T-helper 17 cell (primary cell): ENCODE results near the gene ZNF580. TPM values are rescaled to one million over a fixed set of nuclear protein-coding genes. Genes with fewer than 3 reads are reported as not detected.

Source experiments
- ATAC-seq: fragments of 150-1000 bp; cut with Tn5 transposase; 2 replicates; pipeline ENCODE4 v1.10.0; 2021; ENCODE audit warnings: mild to moderate bottlenecking, moderate library complexity
- DNase-seq, 3 donors: peaks; one replicate each; pipeline versions ENCODE4 v3.0.0 to v3.0.0-alpha.2; 2020 to 2021
- H3K9me3 ChIP-seq: one replicate; pipeline ENCODE4 v1.7.0; 2013; ENCODE audit warnings: low read length, mild to moderate bottlenecking; ENCODE audit not compliant: control insufficient read depth, poor library complexity, severe bottlenecking
- H3K27ac Mint-ChIP-seq: one replicate; pipeline ENCODE4 v1.8.0; 2022; ENCODE audit warnings: mild to moderate bottlenecking, moderate library complexity, mixed read lengths
- H3K27me3 Mint-ChIP-seq: one replicate; pipeline ENCODE4 v1.8.0; 2022; ENCODE audit warnings: mixed read lengths
- H3K36me3 Mint-ChIP-seq: one replicate; pipeline ENCODE4 v1.8.0; 2022; ENCODE audit warnings: low read depth, mixed read lengths
- H3K4me1 Mint-ChIP-seq: one replicate; pipeline ENCODE4 v1.8.0; 2022; ENCODE audit warnings: mild to moderate bottlenecking, mixed read lengths
- H3K4me3 Mint-ChIP-seq: one replicate; pipeline ENCODE4 v1.8.0; 2022; ENCODE audit warnings: mild to moderate bottlenecking, moderate library complexity, mixed read lengths
- total RNA-seq, 4 donors: library from RNA in 2 of 4; stranded (reverse) in 2 of 4; gene quantifications; one replicate each; pipeline ENCODE4 v1.2.3 and lab custom pipeline; 2022 to 2026

ZNF580 gene
- total RNA-seq, 2 donors from 2014 or later = 40.3 to 41.8 TPM

DNA sequence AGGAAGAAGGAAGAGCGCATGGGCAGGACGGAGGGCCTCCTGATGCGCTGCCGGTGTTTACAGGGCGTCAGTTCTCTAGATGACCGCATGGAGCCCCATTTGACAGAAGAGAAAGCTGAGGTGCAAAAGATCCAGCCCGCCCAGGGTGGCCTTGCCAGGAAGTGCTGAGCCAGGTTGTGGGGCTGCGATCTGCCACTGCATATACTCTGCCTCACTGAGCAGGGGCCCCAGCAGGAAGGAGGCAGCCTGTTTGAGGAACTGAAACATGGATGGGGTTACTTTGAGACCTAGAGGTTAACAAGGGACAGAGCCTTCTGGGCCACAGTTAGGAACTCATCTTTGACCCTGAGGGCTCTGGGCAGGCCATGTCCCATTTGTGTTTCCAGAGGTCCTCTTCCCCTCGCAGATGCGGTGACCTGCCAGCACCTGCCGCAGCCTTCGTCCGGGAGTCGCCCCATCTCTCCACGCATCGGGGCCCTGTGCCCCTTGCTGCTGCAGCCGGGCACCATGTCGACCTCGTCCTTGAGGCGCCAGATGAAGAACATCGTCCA, 37.4 kb downstream of the ZNF580 start:
- no peaks in the 10 kb centered on the region for H3K9me3 ChIP-seq
- no peak overlapping the region for H3K4me3 Mint-ChIP-seq
- no peak for DNase-seq
- H3K27ac Mint-ChIP-seq = peak overlapping the region; percentile 99
- H3K36me3 Mint-ChIP-seq = peaks cover 7% of the 10 kb centered on the region
- no peaks in the 10 kb centered on the region for H3K27me3 Mint-ChIP-seq
- ATAC-seq = peak; percentile 27
- peaks cover 46% of the 10 kb centered on the region for H3K4me1 Mint-ChIP-seq

GRCh38 chr19:55679343-55680257, 38.8 kb downstream of the ZNF580 start:
- peaks cover 7% of the 10 kb centered on the region for H3K36me3 Mint-ChIP-seq

GRCh38 chr19:55680339-55681130, 39.7 kb downstream of the ZNF580 start:
- H3K9me3 ChIP-seq = no peaks in the 10 kb centered on the region
- Mint-ChIP-seq H3K4me3 (no peak overlapping the region), H3K27ac (no peak overlapping the region), H3K27me3 (no peaks in the 10 kb centered on the region), H3K4me1 (peaks cover 36% of the 10 kb centered on the region), H3K36me3 (peaks cover 5% of the 10 kb centered on the region)
- ATAC-seq = no peak
- no peak for DNase-seq

More at GRCh38 chr19:55679343-55680257, 38.8 kb downstream of the ZNF580 start:
- no peaks in the 10 kb centered on the region for H3K27me3 Mint-ChIP-seq
- peaks cover 38% of the 10 kb centered on the region for H3K4me1 Mint-ChIP-seq
- ATAC-seq = no peak
- H3K9me3 ChIP-seq = no peaks in the 10 kb centered on the region
- H3K27ac Mint-ChIP-seq = peak overlapping the region; percentile 39
- no peak for DNase-seq
- H3K4me3 Mint-ChIP-seq = no peak overlapping the region

DNA sequence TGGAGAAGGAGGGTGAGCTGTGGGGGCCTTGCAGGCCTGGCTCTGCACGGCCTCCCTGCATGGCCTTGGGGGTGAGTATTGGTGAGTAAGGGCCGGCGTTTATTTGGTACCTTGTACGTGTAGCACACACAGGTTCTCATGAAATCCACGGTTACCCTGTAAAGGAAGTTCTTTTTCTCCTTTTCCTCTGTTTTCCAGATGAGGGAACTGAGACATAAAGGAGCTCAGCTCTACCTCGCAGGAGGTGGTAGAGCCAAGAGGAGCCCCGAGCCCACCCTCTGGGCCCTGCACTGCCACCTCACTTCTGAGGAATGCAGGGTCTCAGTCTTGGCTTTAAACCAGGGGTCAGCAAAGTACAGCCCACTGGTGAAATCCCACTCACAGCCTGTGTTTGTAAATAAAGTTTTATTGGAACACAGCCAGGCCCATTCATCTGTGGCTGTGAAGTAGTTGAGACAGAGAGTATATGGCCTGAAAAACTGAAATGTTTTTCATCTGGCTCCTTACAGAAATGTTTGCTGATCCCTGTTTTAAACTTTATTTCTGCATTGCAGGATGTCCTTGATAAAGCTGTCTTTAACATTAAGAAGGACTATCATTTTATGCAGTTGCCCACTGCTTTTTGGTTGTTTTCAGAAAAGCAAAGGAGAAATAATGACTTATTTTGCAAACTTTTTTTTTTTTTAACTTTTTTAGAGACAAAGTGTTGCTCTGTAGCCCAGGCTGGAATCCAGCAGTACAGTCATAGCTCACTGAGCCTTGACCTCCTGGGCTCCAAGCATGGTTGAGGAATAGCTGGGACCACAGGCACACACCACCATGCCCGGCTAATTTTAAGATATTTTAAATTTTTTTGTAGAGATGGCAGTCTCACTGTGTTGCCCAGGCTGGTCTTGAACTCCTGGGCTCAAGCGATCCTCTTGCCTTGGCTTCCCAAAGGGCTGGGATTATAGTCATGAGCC, 40.6 kb downstream of the ZNF580 start:
- H3K36me3 Mint-ChIP-seq = peaks cover 4% of the 10 kb centered on the region
- ATAC-seq (no peak), DNase-seq (no peak)
- H3K4me1 Mint-ChIP-seq = peaks cover 31% of the 10 kb centered on the region
- no peak overlapping the region for H3K4me3 Mint-ChIP-seq
- no peaks in the 10 kb centered on the region for H3K27me3 Mint-ChIP-seq
- H3K27ac Mint-ChIP-seq = no peak overlapping the region
- H3K9me3 ChIP-seq = no peaks in the 10 kb centered on the region

DNA sequence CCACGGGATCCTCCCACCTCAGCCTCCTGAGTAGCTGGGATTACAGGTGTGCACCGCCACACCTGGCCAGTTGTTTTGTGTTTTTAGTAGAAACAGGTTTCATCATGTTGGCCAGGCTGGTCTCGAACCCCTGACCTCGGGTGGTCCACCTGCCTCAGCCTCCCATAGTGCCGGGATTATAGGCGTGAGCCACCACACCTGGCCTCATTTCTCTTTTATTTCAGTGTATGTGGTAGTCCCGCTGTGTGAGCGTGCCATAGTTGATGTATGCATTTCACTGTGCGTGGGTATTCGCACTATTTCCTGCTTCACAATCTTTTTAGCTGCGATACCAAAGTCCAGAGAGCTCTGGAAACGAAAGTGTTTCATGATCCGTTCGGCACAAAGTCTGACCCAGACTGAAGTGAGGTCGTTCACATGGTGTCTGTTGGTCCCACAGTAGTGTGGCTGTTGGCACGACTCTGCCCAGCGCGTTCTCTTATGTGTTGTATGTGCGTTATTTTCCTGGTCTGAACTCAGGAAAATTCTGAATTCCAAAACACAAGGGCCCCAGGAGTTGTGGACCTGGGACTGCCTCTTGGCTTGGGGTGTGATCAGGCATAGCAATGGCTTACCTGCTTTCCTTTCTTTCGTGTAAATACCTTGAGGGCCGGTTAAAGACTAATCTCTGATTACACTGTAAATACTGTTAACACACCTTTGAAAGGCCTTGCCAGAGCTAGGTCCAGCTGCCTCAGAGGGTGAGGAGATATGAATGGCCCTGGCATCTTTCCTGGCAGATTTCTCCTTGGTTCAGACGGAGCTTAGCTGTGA, 42.9 kb downstream of the ZNF580 start:
- peaks cover 2% of the 10 kb centered on the region for H3K36me3 Mint-ChIP-seq
- H3K27me3 Mint-ChIP-seq = no peaks in the 10 kb centered on the region
- no peaks in the 10 kb centered on the region for H3K9me3 ChIP-seq
- DNase-seq (no peak), ATAC-seq (no peak)
- H3K4me3 Mint-ChIP-seq = no peak overlapping the region
- H3K27ac Mint-ChIP-seq = peak overlapping the region; percentile 67
- peaks cover 18% of the 10 kb centered on the region for H3K4me1 Mint-ChIP-seq

DNA sequence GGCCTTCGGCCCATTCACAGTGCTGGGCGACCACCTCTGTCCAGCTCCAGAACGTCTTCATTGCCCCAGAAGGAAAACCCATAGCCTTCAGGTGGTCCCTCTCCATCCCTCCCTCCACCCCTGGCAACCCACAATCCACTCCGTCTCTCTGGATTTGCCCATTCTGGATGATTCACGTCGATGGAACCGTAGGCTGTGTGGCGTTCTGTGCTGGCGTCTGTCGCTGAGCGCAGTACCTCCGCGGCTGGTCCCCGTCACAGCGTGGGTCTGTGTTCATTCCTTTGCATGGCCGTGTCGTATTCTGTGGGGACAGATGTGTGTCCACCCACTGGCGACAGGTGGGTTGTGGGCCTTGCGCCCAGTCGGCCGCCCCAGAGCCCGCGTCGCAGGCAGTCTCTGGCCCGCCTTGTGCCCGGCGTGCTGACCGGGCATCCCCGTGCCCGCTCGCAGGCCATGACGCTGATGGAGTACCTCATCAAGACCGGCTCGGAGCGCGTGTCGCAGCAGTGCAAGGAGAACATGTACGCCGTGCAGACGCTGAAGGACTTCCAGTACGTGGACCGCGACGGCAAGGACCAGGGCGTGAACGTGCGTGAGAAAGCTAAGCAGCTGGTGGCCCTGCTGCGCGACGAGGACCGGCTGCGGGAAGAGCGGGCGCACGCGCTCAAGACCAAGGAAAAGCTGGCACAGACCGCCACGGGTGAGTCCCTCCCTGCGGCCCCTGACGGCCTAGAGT, 44.3 kb downstream of the ZNF580 start:
- no peak overlapping the region for H3K4me3 Mint-ChIP-seq
- no peak for DNase-seq
- ATAC-seq = no peak
- peaks cover 12% of the 10 kb centered on the region for H3K4me1 Mint-ChIP-seq
- H3K36me3 Mint-ChIP-seq = peaks cover 3% of the 10 kb centered on the region
- no peaks in the 10 kb centered on the region for H3K9me3 ChIP-seq
- H3K27me3 Mint-ChIP-seq = no peaks in the 10 kb centered on the region
- no peak overlapping the region for H3K27ac Mint-ChIP-seq

DNA sequence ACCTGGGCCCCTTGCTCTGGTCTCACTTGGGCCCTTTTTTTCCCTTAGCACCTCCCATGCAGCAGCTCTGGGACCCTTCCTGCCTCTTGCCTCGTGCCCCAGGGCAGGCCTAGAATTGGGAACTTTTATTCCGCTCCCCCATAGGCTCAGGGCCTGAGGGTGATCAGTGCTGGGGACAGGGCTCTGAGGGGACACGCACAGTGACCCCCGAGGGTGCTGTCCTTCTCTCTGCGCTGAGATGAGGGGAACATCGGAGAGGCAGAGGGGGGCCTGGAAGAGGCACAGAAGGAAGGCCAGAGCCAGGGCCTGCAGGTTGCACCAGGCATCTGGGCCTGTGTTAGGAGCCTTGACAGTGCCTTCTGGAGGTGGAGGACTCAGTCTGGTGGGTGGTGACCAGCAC, 45.0 kb downstream of the ZNF580 start:
- H3K4me1 Mint-ChIP-seq = peaks cover 7% of the 10 kb centered on the region
- H3K27me3 Mint-ChIP-seq = no peaks in the 10 kb centered on the region
- H3K9me3 ChIP-seq = no peaks in the 10 kb centered on the region
- peak overlapping the region; percentile 6 for H3K27ac Mint-ChIP-seq
- DNase-seq = no peak
- ATAC-seq = no peak
- H3K36me3 Mint-ChIP-seq = peaks cover 3% of the 10 kb centered on the region
- no peak overlapping the region for H3K4me3 Mint-ChIP-seq

DNA sequence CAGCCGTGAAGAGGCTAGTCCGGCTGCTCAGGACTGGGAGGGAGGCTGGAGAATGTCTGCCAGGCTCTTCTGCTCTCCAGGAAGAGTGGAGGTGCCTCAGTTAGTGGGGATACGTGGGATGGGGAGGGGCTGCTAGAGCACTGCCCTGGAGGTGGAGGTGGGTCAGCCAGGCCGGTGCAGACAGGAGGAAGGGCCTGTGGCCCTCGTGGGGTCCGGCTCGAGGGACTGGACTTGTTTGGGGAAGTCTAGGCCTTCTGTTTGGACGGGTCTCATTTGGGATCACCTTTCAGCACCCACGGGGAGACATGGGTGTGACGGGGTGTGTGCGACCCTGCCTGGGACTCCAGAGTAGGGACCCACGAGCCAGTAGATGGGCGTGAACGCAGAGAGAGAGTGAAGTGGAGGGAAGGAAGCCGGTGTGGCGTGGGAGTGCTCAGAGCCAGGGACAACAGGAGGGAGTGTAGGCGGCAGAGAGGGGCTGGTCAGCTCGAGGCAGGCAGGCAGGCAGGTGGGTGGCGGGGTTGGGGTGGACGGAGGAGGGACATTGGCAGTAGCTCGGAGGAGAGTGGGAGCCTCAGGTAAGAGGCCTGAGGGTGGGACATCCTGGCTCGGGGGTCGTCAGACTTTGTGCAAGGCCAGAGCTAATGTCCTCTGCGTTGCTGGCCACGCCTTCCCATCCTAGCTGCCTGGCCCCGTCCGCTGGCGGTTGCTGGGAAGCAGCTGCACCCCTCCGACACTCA, 45.7 kb downstream of the ZNF580 start:
- ATAC-seq = no peak
- Mint-ChIP-seq H3K27ac (peak overlapping the region; percentile 79), H3K36me3 (peaks cover 3% of the 10 kb centered on the region), H3K4me1 (peaks cover 5% of the 10 kb centered on the region), H3K4me3 (no peak overlapping the region), H3K27me3 (no peaks in the 10 kb centered on the region)
- no peaks in the 10 kb centered on the region for H3K9me3 ChIP-seq
- no peak for DNase-seq

DNA sequence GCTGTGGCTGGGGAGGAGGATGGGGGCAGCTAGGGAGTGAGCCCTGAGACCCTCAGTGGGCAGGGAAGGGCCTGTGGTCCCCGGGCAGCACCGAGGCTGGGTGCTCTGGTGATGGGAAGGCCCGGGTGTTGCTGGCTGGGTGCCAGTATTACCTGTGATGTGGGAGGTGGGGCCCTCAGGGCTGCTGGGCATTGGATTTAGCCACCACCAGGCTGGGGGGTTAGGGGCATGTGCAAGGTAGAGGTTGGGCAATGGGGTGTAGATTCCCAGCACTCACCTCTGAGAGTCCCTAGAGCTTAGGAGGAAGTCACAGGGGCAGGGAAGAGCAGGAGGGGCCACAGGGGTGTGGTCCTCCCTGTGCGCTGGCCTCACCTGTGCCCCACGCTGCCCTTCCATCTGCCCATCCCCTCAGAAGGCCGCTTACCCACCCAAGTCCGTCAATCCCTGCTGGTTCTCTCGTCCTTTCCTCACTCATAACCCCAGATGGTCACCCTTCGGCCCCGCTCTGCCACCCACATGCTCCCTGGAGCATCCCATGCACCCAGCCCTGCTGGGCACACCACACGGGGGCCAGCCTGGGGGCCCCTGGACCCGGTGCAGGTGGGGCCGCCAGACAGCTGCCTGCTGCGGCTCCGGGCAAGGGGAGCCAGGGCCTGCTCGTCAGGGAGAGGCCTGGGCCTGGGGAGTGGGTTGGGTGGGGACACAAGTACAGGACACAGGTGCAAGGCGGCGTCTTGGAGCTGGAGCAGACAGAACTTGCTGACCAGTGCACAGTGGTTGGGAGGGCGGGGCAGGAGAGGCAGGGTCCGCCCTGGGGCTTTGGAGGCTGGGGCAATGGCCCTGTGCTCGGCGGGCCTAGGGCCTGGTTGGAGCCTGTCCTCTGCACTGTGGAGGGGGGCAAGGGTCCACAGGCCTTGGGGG, 46.7 kb downstream of the ZNF580 start:
- Mint-ChIP-seq H3K27me3 (no peaks in the 10 kb centered on the region), H3K4me1 (peaks cover 5% of the 10 kb centered on the region), H3K27ac (peak overlapping the region; percentile 79), H3K4me3 (no peak overlapping the region), H3K36me3 (peaks cover 3% of the 10 kb centered on the region)
- no peak for ATAC-seq
- DNase-seq = no peak
- no peaks in the 10 kb centered on the region for H3K9me3 ChIP-seq

DNA sequence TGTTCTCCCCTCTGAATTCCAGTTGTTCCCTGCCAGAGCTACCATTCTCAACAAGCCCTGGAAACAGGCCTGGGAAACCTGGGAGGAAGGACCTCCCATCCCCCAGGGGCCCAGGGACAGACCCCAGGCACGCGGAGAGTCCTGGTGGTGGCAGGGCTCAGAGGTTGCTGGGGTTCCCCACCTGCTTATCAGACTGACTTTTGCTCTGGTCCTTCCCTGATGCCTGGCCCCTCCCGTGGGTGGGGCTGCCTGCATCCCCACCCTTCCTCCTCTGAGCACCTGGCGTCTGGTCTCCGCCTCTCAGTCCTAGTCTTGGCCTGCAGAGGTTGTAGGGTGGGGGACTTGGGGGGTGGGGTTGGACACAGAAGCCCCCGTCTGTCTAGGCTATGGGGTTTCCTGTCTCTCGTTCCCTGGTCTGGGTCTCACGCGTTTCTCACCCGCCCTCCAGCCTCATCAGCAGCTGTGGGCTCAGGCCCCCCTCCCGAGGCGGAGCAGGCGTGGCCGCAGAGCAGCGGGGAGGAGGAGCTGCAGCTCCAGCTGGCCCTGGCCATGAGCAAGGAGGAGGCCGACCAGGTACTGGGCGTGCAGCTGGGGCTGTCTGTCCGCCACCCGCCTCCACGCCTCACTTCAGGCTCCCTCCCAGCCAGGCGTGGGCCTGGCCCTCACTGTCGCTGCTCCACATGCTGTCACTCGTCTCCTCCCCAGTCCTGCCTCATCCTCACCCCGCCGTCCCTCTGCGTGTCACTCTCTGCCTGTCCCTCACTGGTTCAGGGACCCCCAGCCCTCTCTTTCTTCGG, 47.8 kb downstream of the ZNF580 start:
- Mint-ChIP-seq H3K4me3 (no peak overlapping the region), H3K27ac (no peak overlapping the region), H3K27me3 (no peaks in the 10 kb centered on the region), H3K36me3 (peaks cover 3% of the 10 kb centered on the region), H3K4me1 (peaks cover 5% of the 10 kb centered on the region)
- H3K9me3 ChIP-seq = no peaks in the 10 kb centered on the region
- no peak for DNase-seq
- no peak for ATAC-seq
